GM11168 (cell line): ENCODE results near the gene CHST12.

ENCODE experiments used
- in situ Hi-C: fragments of 300-500 bp; cut with MboI; formaldehyde crosslinking; loops from one replicate; pipeline ENCODE4 v1.12.0; 2022; ENCODE audit warnings: low sequenced_read_pairs; ENCODE audit not compliant: unreplicated experiment

The CHST12 gene

DNA sequence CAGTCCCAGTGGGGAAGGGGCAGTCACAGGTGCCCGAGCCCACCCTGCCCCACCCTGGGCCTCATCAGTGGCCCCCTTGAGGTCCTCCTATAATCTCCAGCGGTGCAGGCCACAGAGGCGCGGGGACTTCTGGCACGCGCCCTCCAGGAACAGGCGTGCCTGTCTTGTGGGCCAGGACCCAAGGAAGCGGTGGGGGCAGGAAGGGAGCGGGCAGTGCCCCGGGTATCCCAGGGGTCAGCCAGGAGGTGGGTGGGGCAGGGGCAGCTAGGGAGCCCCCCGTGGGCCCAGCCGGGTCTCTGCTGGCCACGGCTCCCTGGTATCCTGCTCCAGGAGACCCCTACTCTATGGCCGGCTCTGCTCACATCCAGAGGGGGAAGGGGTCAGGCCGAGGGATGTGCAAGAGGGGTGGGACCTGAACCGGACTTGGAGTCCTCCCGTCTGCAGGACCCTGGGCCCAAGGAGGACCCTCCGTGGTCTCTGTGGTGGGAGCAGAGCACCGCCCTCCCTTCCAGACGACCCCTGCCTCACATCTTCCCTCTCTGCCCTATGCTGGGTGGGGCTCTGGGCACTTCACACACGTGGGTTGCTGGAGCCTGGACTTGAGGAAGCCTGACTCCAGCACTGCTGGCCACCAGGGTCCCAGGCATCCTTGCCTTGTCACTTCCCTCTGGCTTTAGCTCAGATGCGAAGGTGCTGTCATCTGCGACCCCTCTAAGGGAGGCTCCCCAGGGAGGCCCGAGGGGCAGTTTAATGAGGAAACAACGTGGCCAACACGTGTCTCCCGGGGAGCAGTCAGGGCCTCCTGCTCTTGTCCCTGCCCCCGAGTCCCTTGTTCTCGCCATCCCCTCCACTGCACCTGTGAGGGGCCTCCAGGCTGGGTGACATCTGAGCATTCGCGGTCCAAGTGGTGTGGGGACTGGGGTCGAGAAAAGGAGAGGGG is 91.0 kb downstream of the CHST12 start:
- in situ Hi-C loops = no loop called here

DNA sequence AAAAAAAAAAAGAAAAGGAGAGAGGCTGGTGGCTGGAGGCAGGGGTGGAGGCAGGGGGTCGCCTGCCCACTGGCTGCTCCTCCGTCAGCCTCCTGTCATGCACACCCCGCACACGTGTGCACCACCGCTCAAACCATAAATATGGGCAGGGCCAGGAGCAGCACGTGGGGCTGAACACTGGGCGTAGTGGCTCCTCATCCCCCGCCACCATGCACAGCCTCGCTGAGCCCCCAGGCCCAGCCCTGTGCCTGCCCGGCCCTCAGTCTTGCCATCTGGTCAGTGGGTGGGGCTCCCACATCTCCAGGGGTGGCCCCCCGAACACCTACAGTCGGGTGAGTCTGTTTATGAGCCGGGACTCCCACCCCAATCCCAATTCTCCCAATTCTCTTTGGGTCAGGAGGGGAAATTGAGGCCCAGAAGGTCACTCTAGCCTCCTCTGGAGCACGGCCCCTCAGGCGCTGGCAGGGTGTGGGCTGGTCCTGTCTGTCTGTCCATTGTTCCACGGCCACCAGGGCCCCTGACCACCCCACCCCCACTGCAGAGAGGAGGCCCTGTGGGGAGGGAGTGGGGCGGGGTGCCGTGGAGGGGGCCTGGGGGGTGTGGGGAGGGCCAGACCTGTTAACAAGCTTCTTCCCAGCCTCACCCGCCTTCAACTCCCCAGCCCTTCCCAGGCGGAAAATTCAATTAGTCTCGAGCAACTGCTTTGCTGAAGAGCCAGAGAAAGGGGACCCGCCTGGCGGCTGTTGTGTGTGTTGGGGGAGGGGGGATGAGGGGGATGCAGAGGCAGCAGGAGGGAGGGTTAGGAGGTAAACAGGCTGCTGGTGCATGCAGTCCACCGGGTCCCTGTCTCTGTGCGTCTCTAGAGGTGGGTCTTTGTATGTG is 92.2 kb downstream of the CHST12 start:
- in situ Hi-C loops = no loop called here

DNA sequence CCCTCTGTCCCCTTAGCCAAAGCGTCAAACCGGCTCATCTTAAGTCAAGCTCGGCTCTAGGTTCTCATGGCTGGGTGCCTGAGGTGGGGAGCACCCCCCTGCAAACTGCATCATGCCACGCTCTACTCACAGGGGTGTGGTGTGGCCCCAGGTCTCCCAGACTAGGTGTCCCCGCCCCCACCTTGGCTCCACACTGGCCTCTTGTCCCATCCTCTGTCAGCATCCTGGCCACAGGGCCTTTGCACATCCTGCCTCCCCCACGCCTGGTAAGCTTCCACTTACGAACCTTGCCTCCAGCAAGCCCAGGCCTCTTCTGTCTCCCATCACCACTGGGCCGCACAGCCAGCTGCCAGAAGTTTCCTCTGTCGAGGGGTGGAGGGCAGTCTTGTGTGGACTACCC is 93.0 kb downstream of the CHST12 start:
- in situ Hi-C loops = no loop called here

DNA sequence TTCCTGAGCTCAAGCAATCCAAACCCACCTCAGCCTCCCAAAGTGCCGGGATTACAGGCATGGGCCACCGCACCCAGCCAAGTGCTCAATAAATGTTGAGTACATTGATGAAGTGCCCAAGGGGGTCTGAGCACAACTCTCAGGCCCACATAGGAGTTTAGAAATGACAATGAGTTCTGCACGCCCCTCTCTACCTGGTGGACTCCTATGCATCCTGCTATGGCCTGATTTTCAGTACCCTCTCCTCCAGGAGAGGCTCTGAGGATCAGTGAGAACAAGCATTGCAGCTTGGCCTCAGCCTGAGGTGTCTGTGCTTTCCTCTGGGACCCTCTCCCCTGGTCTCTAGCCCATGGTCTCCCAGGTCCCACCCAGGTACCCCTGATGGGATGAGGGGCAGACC is 93.7 kb downstream of the CHST12 start:
- in situ Hi-C loops = no loop called here

DNA sequence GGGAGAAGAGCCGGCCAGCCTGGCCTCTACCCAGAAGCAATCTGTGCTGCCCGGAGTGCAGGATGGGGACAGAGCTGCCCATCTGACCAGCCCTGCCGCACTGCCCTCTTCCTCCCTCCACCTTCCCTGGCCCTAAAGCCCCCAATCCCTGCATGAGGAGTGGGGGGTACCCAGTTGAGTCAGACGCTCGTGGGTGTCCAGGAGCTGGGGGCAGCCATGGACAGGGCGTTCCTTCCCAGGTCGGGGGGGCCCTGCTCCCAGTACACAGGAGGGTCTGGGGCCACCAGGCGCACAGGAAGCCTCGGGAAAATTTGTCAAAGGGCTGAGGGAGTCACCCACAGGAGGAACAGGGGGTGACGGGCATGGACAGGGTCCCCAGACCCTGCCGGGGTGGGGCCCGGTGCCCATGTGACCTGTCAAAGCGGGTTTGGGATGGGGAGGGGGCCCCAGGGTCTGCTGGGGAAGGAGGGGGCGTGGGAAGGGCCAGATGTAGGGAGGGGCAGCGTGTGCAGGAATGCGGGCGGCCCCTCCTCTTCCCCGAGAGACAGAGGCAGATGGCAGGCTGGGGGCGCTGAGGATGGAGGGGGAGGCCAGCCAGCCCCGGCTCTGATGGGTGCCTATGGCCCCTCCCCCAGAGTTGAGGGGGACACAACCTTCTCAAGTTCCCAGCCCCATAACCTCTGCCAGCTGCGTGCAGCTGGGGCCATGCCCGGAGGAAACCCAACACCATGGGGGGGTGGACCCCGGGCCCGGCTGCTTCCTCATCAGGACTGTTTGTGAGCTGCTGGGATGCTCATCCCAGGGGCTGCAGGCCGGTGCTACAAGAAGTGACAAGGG is 94.3 kb downstream of the CHST12 start:
- in situ Hi-C loops = no loop called here
